H1 (cell line): ENCODE data around the gene EFEMP1. TPM values are rescaled to one million over a fixed set of nuclear protein-coding genes. Genes with fewer than 3 reads are reported as not detected.

Source experiments
- CTCF ChIA-PET: fragments of 300-600 bp; sonication (Branson Sonifier 250); formaldehyde crosslinking; loops from one replicate; lab custom pipeline; 2021; ENCODE audit not compliant: partially characterized antibody; lab: Charles Lee
- POLR2A ChIA-PET: fragments of 300-600 bp; sonication (Branson Sonifier 250); formaldehyde crosslinking; loops from one replicate; lab custom pipeline; 2021; ENCODE audit warnings: inconsistent platforms; ENCODE audit not compliant: partially characterized antibody; lab: Charles Lee
- DNase-seq, 2 experiments: peaks; one replicate each; pipeline versions ENCODE4 v3.0.0 to v3.0.0-alpha.2; 2010 to 2022; ENCODE audit warnings: low spot score in 2 of 2, low read depth in 1 of 2, mixed read lengths in 1 of 2
- FAIRE-seq: peaks from 2 replicates; lab custom pipeline; 2011; peaks lifted over from hg19 to GRCh38; lab: Jason Lieb, UNC
- H2AFZ ChIP-seq: 2 replicates; pipeline ENCODE4 v1.8.1; 2012; ENCODE audit warnings: low read length, inconsistent platforms
- H2AK5ac ChIP-seq: 2 replicates; pipeline ENCODE4 v1.6.1; 2013; ENCODE audit warnings: low read depth, low read length
- H2BK120ac ChIP-seq: replicated peaks from 2 replicates; pipeline ENCODE3; 2013; ENCODE audit warnings: low read depth, low read length, inconsistent platforms
- H2BK12ac ChIP-seq: 2 replicates; pipeline ENCODE4 v1.6.1; 2013; ENCODE audit warnings: low read depth, low read length
- H2BK15ac ChIP-seq: 2 replicates; pipeline ENCODE4 v1.6.1; 2013; ENCODE audit warnings: low read length
- H2BK20ac ChIP-seq: 2 replicates; pipeline ENCODE4 v1.6.1; 2013; ENCODE audit warnings: low read length
- H2BK5ac ChIP-seq: 2 replicates; pipeline ENCODE4 v1.6.1; 2013; ENCODE audit warnings: low read depth, low read length
- H3K14ac ChIP-seq: 2 replicates; pipeline ENCODE4 v1.6.1; 2013; ENCODE audit warnings: inconsistent platforms; ENCODE audit not compliant: insufficient read length
- H3K18ac ChIP-seq: 2 replicates; pipeline ENCODE4 v1.6.1; 2013; ENCODE audit warnings: low read length; ENCODE audit errors: extremely low read depth
- H3K23ac ChIP-seq: 2 replicates; pipeline ENCODE4 v1.6.1; 2013; ENCODE audit warnings: inconsistent platforms; ENCODE audit not compliant: insufficient read length
- H3K23me2 ChIP-seq: 2 replicates; pipeline ENCODE4 v1.6.1; 2013; ENCODE audit warnings: low read depth, low read length
- H3K27ac ChIP-seq: 2 replicates; pipeline ENCODE4 v1.6.1; 2011; ENCODE audit warnings: low read depth, low read length, inconsistent platforms
- H3K27me3 ChIP-seq, 4 experiments: replicated peaks in 1 of 4; 1 replicate in 1 of 4; 2 replicates in 3 of 4; pipeline versions ENCODE4 v1.6.1 to v1.8.1; 2011 to 2013; ENCODE audit warnings: low read length in 3 of 4, mild to moderate bottlenecking in 3 of 4, inconsistent platforms in 2 of 4, mixed read lengths in 2 of 4, moderate library complexity in 1 of 4; ENCODE audit not compliant: control insufficient read depth in 3 of 4, insufficient read depth in 3 of 4; ENCODE audit errors: extremely low read depth in 1 of 4
- H3K36me3 ChIP-seq, 4 experiments: 2 replicates each; pipeline versions ENCODE4 v1.6.1 to v1.8.1; 2011 to 2013; ENCODE audit warnings: mild to moderate bottlenecking in 4 of 4, low read length in 3 of 4, moderate library complexity in 2 of 4, control low read depth in 1 of 4, inconsistent platforms in 1 of 4; ENCODE audit not compliant: insufficient read depth in 4 of 4, control insufficient read depth in 2 of 4
- H3K4ac ChIP-seq: replicated peaks from 2 replicates; pipeline ENCODE3; 2013; ENCODE audit warnings: low read length, low read depth, mixed read lengths, inconsistent platforms; ENCODE audit not compliant: insufficient read length
- H3K4me1 ChIP-seq, 4 experiments: replicated peaks in 1 of 4; 1 replicate in 1 of 4; 2 replicates in 3 of 4; pipeline versions ENCODE4 v1.6.1 to v1.8.1; 2011 to 2013; ENCODE audit warnings: low read length in 3 of 4, inconsistent platforms in 2 of 4, mixed read lengths in 1 of 4; ENCODE audit not compliant: insufficient read depth in 4 of 4, control insufficient read depth in 3 of 4
- H3K4me2 ChIP-seq, 2 experiments: 2 replicates each; pipeline versions ENCODE4 v1.6.1 to v1.8.1; 2011 to 2013; ENCODE audit warnings: low read depth in 2 of 2, low read length in 2 of 2, control low read depth in 1 of 2, inconsistent platforms in 1 of 2, mild to moderate bottlenecking in 1 of 2; ENCODE audit not compliant: insufficient read depth in 1 of 2
- H3K4me3 ChIP-seq, 4 experiments: fragments of 200-600, 300-600 bp in 1 of 4; sonication (generic), shearing (Covaris generic), sonication (Bioruptor Twin) in 1 of 4; 2 replicates each; pipeline versions ENCODE4 v1.5.1 to v1.8.1; 2011 to 2016; ENCODE audit warnings: low read length in 4 of 4, low read depth in 3 of 4, control low read depth in 2 of 4, inconsistent platforms in 2 of 4, mild to moderate bottlenecking in 2 of 4, mixed read lengths in 1 of 4, moderate library complexity in 1 of 4; ENCODE audit not compliant: insufficient read depth in 2 of 4; ENCODE audit errors: extremely low read depth in 1 of 4
- H3K56ac ChIP-seq: replicated peaks from 2 replicates; pipeline ENCODE3; 2013; ENCODE audit warnings: low read depth, mild to moderate bottlenecking, mixed read lengths, low read length, inconsistent platforms; ENCODE audit not compliant: insufficient read length
- H3K79me1 ChIP-seq: 2 replicates; pipeline ENCODE4 v1.6.1; 2013; ENCODE audit warnings: low read depth, low read length, control low read depth
- H3K79me2 ChIP-seq, 2 experiments: 2 replicates each; pipeline versions ENCODE4 v1.6.1 to v1.8.1; 2012 to 2013; ENCODE audit warnings: low read length in 2 of 2, mild to moderate bottlenecking in 2 of 2, inconsistent platforms in 1 of 2; ENCODE audit not compliant: insufficient read depth in 2 of 2, control insufficient read depth in 1 of 2
- H3K9ac ChIP-seq, 4 experiments: replicated peaks in 1 of 4; 1 replicate in 1 of 4; 2 replicates in 3 of 4; pipeline versions ENCODE4 v1.6.1 to v1.8.1; 2011 to 2013; ENCODE audit warnings: low read depth in 3 of 4, low read length in 3 of 4, control low read depth in 2 of 4, mild to moderate bottlenecking in 2 of 4, moderate library complexity in 2 of 4, inconsistent platforms in 1 of 4; ENCODE audit errors: extremely low read depth in 1 of 4
- H3K9me3 ChIP-seq, 2 experiments: 2 replicates each; pipeline versions ENCODE4 v1.6.1 to v1.8.1; 2012 to 2013; ENCODE audit warnings: mild to moderate bottlenecking in 2 of 2, moderate library complexity in 2 of 2, control low read depth in 1 of 2, inconsistent platforms in 1 of 2, low read depth in 1 of 2, low read length in 1 of 2, mixed read lengths in 1 of 2; ENCODE audit not compliant: insufficient read depth in 2 of 2
- H4K20me1 ChIP-seq, 2 experiments: replicated peaks in 1 of 2; 2 replicates each; pipeline versions ENCODE3 to v1.8.1; 2011 to 2013; ENCODE audit warnings: inconsistent platforms in 2 of 2, low read length in 2 of 2, mild to moderate bottlenecking in 1 of 2; ENCODE audit not compliant: insufficient read depth in 2 of 2, control insufficient read depth in 1 of 2
- H4K5ac ChIP-seq: 2 replicates; pipeline ENCODE4 v1.6.1; 2013; ENCODE audit warnings: low read length, low read depth, mixed read lengths, inconsistent platforms; ENCODE audit not compliant: insufficient read length
- H4K8ac ChIP-seq: 2 replicates; pipeline ENCODE4 v1.8.0; 2013; ENCODE audit warnings: mild to moderate bottlenecking, moderate library complexity, low read length, inconsistent platforms; ENCODE audit not compliant: insufficient read depth; ENCODE audit errors: extremely low read depth
- H4K91ac ChIP-seq: replicated peaks from 2 replicates; pipeline ENCODE3; 2013; ENCODE audit warnings: low read length, mixed read lengths, inconsistent platforms; ENCODE audit not compliant: insufficient read length
- ATF2 ChIP-seq: IDR thresholded peaks from 2 replicates; pipeline ENCODE4 v1.6.1; 2012; ENCODE audit warnings: low read length, inconsistent platforms
- BCL11A ChIP-seq, 2 experiments: IDR thresholded peaks; one replicate each; pipeline ENCODE4 v1.6.1; 2011; ENCODE audit warnings: low read depth in 2 of 2, low read length in 2 of 2, mild to moderate bottlenecking in 2 of 2
- CEBPB ChIP-seq: IDR thresholded peaks from 2 replicates; pipeline ENCODE4 v1.6.1; 2012; ENCODE audit warnings: low read depth, low read length
- CHD1 ChIP-seq: IDR thresholded peaks from 2 replicates; pipeline ENCODE4 v1.6.1; 2012; ENCODE audit warnings: low read depth, low read length, improper control_type of control experiment
- CREB1 ChIP-seq: IDR thresholded peaks from 2 replicates; pipeline ENCODE4 v1.6.1; 2012; ENCODE audit warnings: inconsistent platforms
- E2F6 ChIP-seq: IDR thresholded peaks from 2 replicates; pipeline ENCODE4 v1.6.1; 2012; ENCODE audit warnings: inconsistent platforms
- KDM1A ChIP-seq: fragments of 200-600, 300-600 bp; sonication (generic); IDR thresholded peaks from 2 replicates; pipeline ENCODE4 v1.7.1; 2016; ENCODE audit warnings: mild to moderate bottlenecking, low read length, borderline replicate concordance
- KDM4A ChIP-seq: IDR thresholded peaks from one replicate; pipeline ENCODE4 v1.7.1; 2012; ENCODE audit warnings: low read depth, mild to moderate bottlenecking, moderate library complexity, low read length, inconsistent platforms; ENCODE audit not compliant: severe bottlenecking
- NANOG ChIP-seq: IDR thresholded peaks from 2 replicates; pipeline ENCODE4 v1.6.1; 2011; ENCODE audit warnings: low read length, low read depth, mild to moderate bottlenecking, inconsistent platforms; ENCODE audit not compliant: insufficient read depth, poor library complexity, severe bottlenecking
- RAD21 ChIP-seq, 2 experiments: IDR thresholded peaks in 1 of 2; conservative IDR thresholded peaks in 1 of 2; 2 replicates each; pipeline ENCODE4 v1.6.1; 2011; ENCODE audit warnings: low read depth in 2 of 2, low read length in 2 of 2, improper control_type of control experiment in 1 of 2, inconsistent platforms in 1 of 2, mild to moderate bottlenecking in 1 of 2, moderate library complexity in 1 of 2
- RFX5 ChIP-seq: IDR thresholded peaks from 2 replicates; pipeline ENCODE4 v1.6.1; 2011; ENCODE audit warnings: low read depth, low read length, improper control_type of control experiment, borderline replicate concordance
- TEAD4 ChIP-seq: IDR thresholded peaks from 2 replicates; pipeline ENCODE4 v1.6.1; 2012; ENCODE audit warnings: low read depth, low read length, inconsistent platforms, mixed read lengths
- WGBS, 2 experiments: shearing (Covaris generic) in 1 of 2; methylation state at CpG; one replicate each; pipeline versions ENCODE4 v1.1.6 to v1.1.7; 2013 to 2015; ENCODE audit warnings: low lambda C conversion rate in 2 of 2, mixed read lengths in 2 of 2, inconsistent platforms in 1 of 2, low coverage in 1 of 2, missing lambda C conversion rate in 1 of 2; ENCODE audit not compliant: insufficient replicate concordance in 2 of 2, insufficient coverage in 1 of 2, insufficient read length in 1 of 2; ENCODE audit errors: extremely low coverage in 1 of 2, missing lambda C conversion rate in 1 of 2; 5-methylcytosine and 5-hydroxymethylcytosine counted together
- polyA plus RNA-seq, 7 experiments: library from polyadenylated mRNA; depleted of rRNA in 3 of 7; stranded (reverse) in 5 of 7; unstranded in 2 of 7; fragments of >200 nt in 5 of 7; fragments of 200-250 nt in 2 of 7; gene quantifications; 1 replicate in 5 of 7; 2 replicates in 1 of 7; 4 replicates in 1 of 7; pipeline versions ENCODE4 v1.2.1 to v1.2.3, GENCODE V29; 2011 to 2013; ENCODE audit warnings: missing spikeins in 2 of 7, mixed read lengths in 2 of 7
- total RNA-seq: library from RNA; stranded (reverse); fragmentation: NEBNext Ultra II Directional; extraction: Animal tissue kit (Norgen Biotek cat#: 25700); gene quantifications from 2 replicates; pipeline ENCODE4 v1.2.1, GENCODE V29; 2021

EFEMP1 gene
- total and polyA plus RNA-seq, 2 of the 8 experiments (the other 6 are each of a cell fraction or from before 2014, with no cell fraction given) = 15.5 to 19.7 TPM

GRCh38 chr2:55949613-55950012 is 26.0 kb upstream of the EFEMP1 start:
- no peak overlapping the region for H2AFZ ChIP-seq
- no peaks in the 10 kb centered on the region for H3K23me2 ChIP-seq
- no peak overlapping the region for H2BK5ac ChIP-seq
- H2BK20ac ChIP-seq = no peak overlapping the region
- no peak overlapping the region for H2BK120ac ChIP-seq
- ChIA-PET POLR2A (no interaction called here), CTCF (interaction anchor here (0.9 to 2.0 kb wide), 2 partner anchors 12 to 179 kb away, joined by 3 to 16 read pairs; no protein-coding TSS in a partner anchor)
- H3K27me3 ChIP-seq = no peaks in the 10 kb centered on the region
- no peaks in the 10 kb centered on the region for H3K4me1 ChIP-seq
- H2BK12ac ChIP-seq = no peak overlapping the region
- H3K79me2 ChIP-seq = no peaks in the 10 kb centered on the region
- 77% methylated on average over 2 of the region's 2 CpGs; no CpG with 5 or more reads in 1 of the 2 experiments for WGBS, 2 experiments
- no peaks in the 10 kb centered on the region for H3K79me1 ChIP-seq
- no peak for FAIRE-seq
- no peaks in the 10 kb centered on the region for H3K36me3 ChIP-seq
- H4K5ac ChIP-seq = no peak overlapping the region
- no peak overlapping the region for H3K23ac ChIP-seq
- H3K4me2 ChIP-seq = no peak overlapping the region
- H4K8ac ChIP-seq = no peak overlapping the region
- no peak overlapping the region for H4K91ac ChIP-seq
- H3K4me3 ChIP-seq = no peak overlapping the region
- no peak overlapping the region for H3K18ac ChIP-seq
- no peak overlapping the region for H3K9ac ChIP-seq
- H3K4ac ChIP-seq = no peak overlapping the region
- H4K20me1 ChIP-seq = no peaks in the 10 kb centered on the region
- H2BK15ac ChIP-seq = no peak overlapping the region
- H3K9me3 ChIP-seq = no peaks in the 10 kb centered on the region
- H2AK5ac ChIP-seq = no peak overlapping the region
- no peak for DNase-seq
- no peak overlapping the region for H3K14ac ChIP-seq
- no peak overlapping the region for H3K27ac ChIP-seq
- H3K56ac ChIP-seq = no peak overlapping the region
- no peak for TF ChIP-seq CHD1
- no peak for TF ChIP-seq ATF2
- TF ChIP-seq E2F6 = no peak
- no peak for TF ChIP-seq RFX5
- no peak for TF ChIP-seq NANOG
- TF ChIP-seq CEBPB = no peak
- TF ChIP-seq KDM1A = no peak
- no peak for TF ChIP-seq BCL11A (IDR thresholded peaks at IDR 0.05; ENCODE audit: low read depth in 2 of 2, low read length in 2 of 2)
- TF ChIP-seq CREB1 = no peak
- no peak for TF ChIP-seq KDM4A
- no peak for TF ChIP-seq RAD21 (IDR thresholded peaks at IDR 0.05 in 1 of 2, conservative IDR thresholded peaks at IDR 0.05 in 1 of 2; ENCODE audit: low read depth in 2 of 2, low read length in 2 of 2)
- no peak for TF ChIP-seq TEAD4
